ENCODE results near the gene CFAP54.

DNA sequence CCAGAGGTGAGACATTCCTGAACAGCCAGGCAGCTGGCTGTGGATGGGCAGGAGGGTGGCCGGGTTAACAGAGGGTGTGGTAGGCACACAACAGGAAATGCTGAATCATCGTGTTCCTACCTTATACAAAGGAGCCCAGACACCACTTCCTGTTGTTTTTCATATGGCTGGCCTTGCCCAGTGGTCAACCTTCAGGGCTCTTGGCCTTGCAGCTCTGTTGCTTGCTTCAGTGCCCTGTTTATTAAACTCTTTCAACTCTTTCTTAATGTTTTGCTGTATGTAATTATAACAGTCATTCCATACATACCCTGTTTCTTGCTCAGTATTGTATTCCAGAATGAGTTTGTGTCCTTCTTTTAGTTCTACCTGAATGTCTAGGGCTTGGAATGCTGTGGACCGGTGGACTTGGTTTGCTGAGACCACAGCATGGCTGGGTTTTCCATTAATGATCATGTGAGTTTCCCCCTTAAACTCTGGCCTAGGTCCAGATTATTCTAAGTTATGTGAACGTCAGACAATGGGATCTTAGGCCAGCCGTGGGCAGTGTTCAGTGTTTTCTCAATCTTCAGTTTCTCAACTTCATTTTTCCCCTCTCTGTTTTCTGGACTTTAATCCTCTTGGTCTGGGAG, 11.9 kb downstream of the CFAP54 start:
- TF ChIP-seq GATA2 (IDR thresholded peaks at IDR 0.05; ENCODE audit: low read depth, low read length) (no peak), GATA3 (IDR thresholded peaks at IDR 0.05; ENCODE audit: low read depth, low read length) (no peak)

Data from SH-SY5Y (cell line).